ENCODE results near the gene ELL. TPM values are rescaled to one million over a fixed set of nuclear protein-coding genes. Genes with fewer than 3 reads are reported as not detected.

The ELL gene
- total and polyA plus RNA-seq, 2 donors from 2014 or later = 5.7 to 25.2 TPM

DNA sequence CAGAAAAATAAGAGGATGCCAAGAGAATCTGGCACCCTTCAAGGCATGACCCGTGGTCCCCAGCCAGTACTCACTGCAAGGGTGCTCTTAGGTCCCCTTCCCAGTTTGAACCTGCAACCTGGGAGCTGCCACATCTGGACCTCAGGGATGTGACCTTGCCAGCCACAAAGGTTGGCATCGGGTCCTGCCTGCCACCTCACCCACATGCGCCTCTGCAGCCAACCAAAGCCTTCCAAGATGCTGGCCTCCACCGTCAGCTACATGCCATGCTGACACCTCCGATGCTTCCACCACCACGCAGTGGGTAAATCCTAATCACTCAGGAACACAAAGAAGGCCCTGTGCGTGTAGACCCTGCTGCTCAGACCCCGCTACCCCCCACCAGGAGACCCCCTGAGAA, 35.1 kb downstream of the ELL start:
- DNase-seq (no peak), FAIRE-seq (no peak)
- no peak overlapping the region for H3K4me3 ChIP-seq (ENCODE audit: low read length in 3 of 3)
- peaks cover 0 to 64% (median 63%) of the 10 kb centered on the region in 3 donors for H3K4me1 ChIP-seq (ENCODE audit: control insufficient read depth in 2 of 3, insufficient read depth in 2 of 3, low read depth in 1 of 3, low read length in 3 of 3)
- H3K9ac ChIP-seq (ENCODE audit: low read length in 3 of 3) = peak overlapping the region in 1 of 3 donors; percentile 5
- H3K27ac ChIP-seq (ENCODE audit: low read depth in 2 of 2, low read length in 2 of 2) = peak overlapping the region in 1 of 2 donors; percentile 41
- no peaks in the 10 kb centered on the region for H3K36me3 ChIP-seq (ENCODE audit: control insufficient read depth in 2 of 3, insufficient read depth in 3 of 3, low read length in 3 of 3)
- no peaks in the 10 kb centered on the region for H3K9me3 ChIP-seq (ENCODE audit: control insufficient read depth in 2 of 3, insufficient read depth in 1 of 3, low read length in 3 of 3)
- no peaks in the 10 kb centered on the region for H3K27me3 ChIP-seq (ENCODE audit: control insufficient read depth, insufficient read depth, low read length)
- intact Hi-C loops (cut with DNase I) = no loop called here
- TF ChIP-seq, protein P1, sequence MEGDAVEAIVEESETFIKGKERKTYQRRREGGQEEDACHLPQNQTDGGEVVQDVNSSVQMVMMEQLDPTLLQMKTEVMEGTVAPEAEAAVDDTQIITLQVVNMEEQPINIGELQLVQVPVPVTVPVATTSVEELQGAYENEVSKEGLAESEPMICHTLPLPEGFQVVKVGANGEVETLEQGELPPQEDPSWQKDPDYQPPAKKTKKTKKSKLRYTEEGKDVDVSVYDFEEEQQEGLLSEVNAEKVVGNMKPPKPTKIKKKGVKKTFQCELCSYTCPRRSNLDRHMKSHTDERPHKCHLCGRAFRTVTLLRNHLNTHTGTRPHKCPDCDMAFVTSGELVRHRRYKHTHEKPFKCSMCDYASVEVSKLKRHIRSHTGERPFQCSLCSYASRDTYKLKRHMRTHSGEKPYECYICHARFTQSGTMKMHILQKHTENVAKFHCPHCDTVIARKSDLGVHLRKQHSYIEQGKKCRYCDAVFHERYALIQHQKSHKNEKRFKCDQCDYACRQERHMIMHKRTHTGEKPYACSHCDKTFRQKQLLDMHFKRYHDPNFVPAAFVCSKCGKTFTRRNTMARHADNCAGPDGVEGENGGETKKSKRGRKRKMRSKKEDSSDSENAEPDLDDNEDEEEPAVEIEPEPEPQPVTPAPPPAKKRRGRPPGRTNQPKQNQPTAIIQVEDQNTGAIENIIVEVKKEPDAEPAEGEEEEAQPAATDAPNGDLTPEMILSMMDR (IDR thresholded peaks at IDR 0.05; ENCODE audit: borderline replicate concordance, extremely low read depth, insufficient read depth) = no peak

DNA sequence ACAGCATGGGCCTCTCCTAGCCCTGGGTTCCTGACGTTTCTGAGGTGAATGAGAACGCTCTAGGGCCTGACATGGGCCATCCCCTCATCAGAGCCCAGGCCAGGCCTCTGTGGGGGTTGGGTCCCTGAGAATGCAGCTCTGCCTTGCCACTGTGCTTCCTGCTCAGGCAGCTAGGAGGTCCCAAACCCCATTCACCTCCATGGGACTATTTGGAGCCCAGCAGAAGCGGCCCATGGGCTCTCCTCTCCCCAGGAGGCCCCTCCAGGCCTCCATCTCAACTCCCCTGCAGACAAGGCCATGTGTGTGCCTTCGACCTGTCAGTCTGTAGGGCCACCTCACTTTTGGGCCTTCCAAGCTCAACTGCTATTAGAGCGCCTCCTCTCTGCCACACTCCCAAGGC, 36.9 kb downstream of the ELL start:
- peak overlapping the region; percentile 12 to 45 for H3K27ac ChIP-seq (ENCODE audit: low read depth in 2 of 2, low read length in 2 of 2)

GRCh38 chr19:18483119-18483890, 38.6 kb downstream of the ELL start:
- Histone ChIP-seq H3K9me3 (ENCODE audit: control insufficient read depth in 2 of 3, insufficient read depth in 1 of 3, low read length in 3 of 3) (no peaks in the 10 kb centered on the region), H3K9ac (ENCODE audit: low read length in 3 of 3) (no peak overlapping the region), H3K27ac (ENCODE audit: low read depth in 2 of 2, low read length in 2 of 2) (no peak overlapping the region), H3K4me3 (ENCODE audit: low read length in 3 of 3) (no peak overlapping the region), H3K4me1 (ENCODE audit: control insufficient read depth in 2 of 3, insufficient read depth in 2 of 3, low read depth in 1 of 3, low read length in 3 of 3) (peaks cover 0 to 72% (median 70%) of the 10 kb centered on the region in 3 donors), H3K27me3 (ENCODE audit: control insufficient read depth, insufficient read depth, low read length) (no peaks in the 10 kb centered on the region), H3K36me3 (ENCODE audit: control insufficient read depth in 2 of 3, insufficient read depth in 3 of 3, low read length in 3 of 3) (no peaks in the 10 kb centered on the region)
- FAIRE-seq (no peak), DNase-seq (no peak)
- intact Hi-C loops (cut with DNase I) = no loop called here
- TF ChIP-seq, protein P1 (IDR thresholded peaks at IDR 0.05; ENCODE audit: borderline replicate concordance, extremely low read depth, insufficient read depth) = no peak

More for the DNA sequence above, 36.9 kb downstream of the ELL start:
- Histone ChIP-seq H3K9ac (ENCODE audit: low read length in 3 of 3) (peak overlapping the region in 1 of 3 donors; percentile 27), H3K9me3 (ENCODE audit: control insufficient read depth in 2 of 3, insufficient read depth in 1 of 3, low read length in 3 of 3) (no peaks in the 10 kb centered on the region), H3K27me3 (ENCODE audit: control insufficient read depth, insufficient read depth, low read length) (no peaks in the 10 kb centered on the region), H3K4me3 (ENCODE audit: low read length in 3 of 3) (no peak overlapping the region), H3K4me1 (ENCODE audit: control insufficient read depth in 2 of 3, insufficient read depth in 2 of 3, low read depth in 1 of 3, low read length in 3 of 3) (peaks cover 0 to 72% (median 70%) of the 10 kb centered on the region in 3 donors), H3K36me3 (ENCODE audit: control insufficient read depth in 2 of 3, insufficient read depth in 3 of 3, low read length in 3 of 3) (no peaks in the 10 kb centered on the region)
- no peak for DNase-seq
- intact Hi-C loops (cut with DNase I) = no loop called here
- TF ChIP-seq, protein P1 (IDR thresholded peaks at IDR 0.05; ENCODE audit: borderline replicate concordance, extremely low read depth, insufficient read depth) = no peak
- FAIRE-seq = no peak

All from kidney (tissue), 14 donors.